K562 (cell line): ENCODE results near the gene PRSS27. TPM values are rescaled to one million over a fixed set of nuclear protein-coding genes. Genes with fewer than 3 reads are reported as not detected.

Experiments used
- ATAC-seq: fragments of 200-7000 bp; cut with Tn5 transposase; 3 replicates; pipeline ENCODE4 v1.9.1; 2020; ENCODE audit warnings: moderate library complexity
- BruUV-seq: library from RNA; stranded (reverse); fragments of 400-500 nt; replicated peaks from 2 replicates; lab custom pipeline; 2021; lab: Mats Ljungman, UMichigan
- CTCF ChIA-PET: fragments of 300-600 bp; formaldehyde crosslinking; extraction: SDS; loops from one replicate; lab custom pipeline; 2021; ENCODE audit warnings: low intra/inter-chr PET ratio; lab: Yijun Ruan, JAX
- POLR2A ChIA-PET: fragments of 300-600, 350-650 bp; sonication (Branson Sonifier 250); formaldehyde crosslinking; extraction: SDS; loops from one replicate; lab custom pipeline; 2021; ENCODE audit warnings: antibody characterized with exemption, inconsistent platforms; lab: Yijun Ruan, JAX
- DNase-seq, 4 experiments: peaks; one replicate each; pipeline versions ENCODE4 v3.0.0 to v3.0.0-alpha.2; 2011 to 2018; ENCODE audit warnings: low spot score in 3 of 4, mixed read lengths in 3 of 4; ENCODE audit errors: extremely low read depth in 1 of 4
- FAIRE-seq: peaks from 2 replicates; lab custom pipeline; 2011; peaks lifted over from hg19 to GRCh38; lab: Jason Lieb, UNC
- H2AFZ ChIP-seq: 2 replicates; pipeline ENCODE4 v1.6.0; 2011; ENCODE audit warnings: low read depth, low read length, control low read depth, inconsistent platforms
- H3K27ac ChIP-seq: fragments of 200-600 bp; 3 replicates; pipeline ENCODE4 v1.8.0; 2011; ENCODE audit warnings: low read depth, mild to moderate bottlenecking, control low read depth, inconsistent platforms, low read length, moderate library complexity, mixed read lengths; ENCODE audit errors: extremely low read depth
- H3K27me3 ChIP-seq, 2 experiments: fragments of 300-600 bp in 1 of 2; 2 replicates in 1 of 2; 3 replicates in 1 of 2; pipeline versions ENCODE4 v1.6.0 to v1.8.0; 2011; ENCODE audit warnings: inconsistent platforms in 2 of 2, low read length in 2 of 2, mild to moderate bottlenecking in 1 of 2, mixed read lengths in 1 of 2, moderate library complexity in 1 of 2; ENCODE audit not compliant: control insufficient read depth in 2 of 2, insufficient read depth in 2 of 2
- H3K36me3 ChIP-seq: fragments of 300-600 bp; 3 replicates; pipeline ENCODE4 v1.8.0; 2011; ENCODE audit warnings: mild to moderate bottlenecking, low read length, inconsistent platforms; ENCODE audit not compliant: control insufficient read depth, insufficient read depth
- H3K4me1 ChIP-seq, 2 experiments: fragments of 200-600 bp in 1 of 2; replicated peaks in 1 of 2; 2 replicates in 1 of 2; 3 replicates in 1 of 2; pipeline versions ENCODE4 v1.5.1 to v1.8.0; 2011; ENCODE audit warnings: inconsistent platforms in 2 of 2, low read length in 2 of 2, mild to moderate bottlenecking in 1 of 2, mixed read lengths in 1 of 2, moderate library complexity in 1 of 2; ENCODE audit not compliant: control insufficient read depth in 2 of 2, insufficient read depth in 2 of 2
- H3K4me2 ChIP-seq: 2 replicates; pipeline ENCODE4 v1.6.1; 2011; ENCODE audit warnings: low read length, control low read depth, inconsistent platforms, mixed read lengths; ENCODE audit not compliant: insufficient read depth
- H3K4me3 ChIP-seq: fragments of 200-600 bp; sonication (generic), shearing (Covaris generic); 2 replicates; pipeline ENCODE4 v1.5.1; 2016; ENCODE audit warnings: control low read depth, inconsistent platforms
- H3K79me2 ChIP-seq: fragments of 200-600 bp; 3 replicates; pipeline ENCODE4 v1.8.0; 2011; ENCODE audit warnings: low read length, inconsistent platforms; ENCODE audit not compliant: control insufficient read depth, insufficient read depth
- H3K9ac ChIP-seq, 2 experiments: 2 replicates each; pipeline versions ENCODE4 v1.6.0 to v1.6.1; 2011; ENCODE audit warnings: low read depth in 2 of 2, low read length in 2 of 2, control low read depth in 1 of 2, inconsistent platforms in 1 of 2, mild to moderate bottlenecking in 1 of 2, mixed read lengths in 1 of 2; ENCODE audit not compliant: insufficient read depth in 1 of 2
- H3K9me1 ChIP-seq: one replicate; pipeline ENCODE4 v1.6.0; 2011; ENCODE audit warnings: inconsistent platforms, mild to moderate bottlenecking, low read length, moderate library complexity; ENCODE audit not compliant: control insufficient read depth, insufficient read depth
- H3K9me3 ChIP-seq: replicated peaks from 2 replicates; pipeline ENCODE4 v1.5.1; 2011; ENCODE audit warnings: low read depth, low read length, inconsistent platforms; ENCODE audit not compliant: control insufficient read depth, insufficient read depth
- H4K20me1 ChIP-seq: replicated peaks from 2 replicates; pipeline ENCODE4 v1.6.1; 2011; ENCODE audit warnings: low read length, inconsistent platforms, mixed read lengths; ENCODE audit not compliant: control insufficient read depth, insufficient read depth
- JUND ChIP-seq, 2 experiments: IDR thresholded peaks; 2 replicates in 1 of 2; 3 replicates in 1 of 2; pipeline ENCODE4 v1.6.1; 2011; ENCODE audit warnings: borderline replicate concordance in 2 of 2, low read depth in 2 of 2, low read length in 2 of 2, improper control_type of control experiment in 1 of 2, missing biosample characterization in 1 of 2, missing genetic modification characterization in 1 of 2, missing genetic modification reagents in 1 of 2
- LCOR ChIP-seq: sonication (generic); formaldehyde crosslinking; IDR thresholded peaks from 2 replicates; pipeline ENCODE4 v1.8.0; 2022; ENCODE audit warnings: mild to moderate bottlenecking, missing genetic modification reagents
- SRSF9 ChIP-seq: fragments of 200-400 bp; formaldehyde crosslinking; IDR thresholded peaks from 2 replicates; pipeline ENCODE4 v1.6.1; 2017; ENCODE audit warnings: low read depth, low read length, borderline replicate concordance
- TEAD2 ChIP-seq: fragments of 450-650 bp; IDR thresholded peaks from 2 replicates; pipeline ENCODE4 v1.6.1; 2016; ENCODE audit warnings: missing genetic modification characterization, control low read depth, missing compliant biosample characterization
- ZNF232 ChIP-seq: sonication (generic); formaldehyde crosslinking; IDR thresholded peaks from 2 replicates; pipeline ENCODE4 v1.8.0; 2022; ENCODE audit warnings: mild to moderate bottlenecking, missing genetic modification reagents
- WGBS: fragments of 100-300 bp; shearing (Covaris generic); methylation state at CpG from one replicate; pipeline ENCODE4 v1.1.6; 2016; ENCODE audit warnings: low coverage, mixed read lengths; ENCODE audit not compliant: insufficient coverage; ENCODE audit errors: missing lambda C conversion rate; 5-methylcytosine and 5-hydroxymethylcytosine counted together
- in situ Hi-C: fragments of 300-500 bp; cut with MboI; formaldehyde crosslinking; loops from 4 replicates; pipeline ENCODE4 v1.15.0; 2018; ENCODE audit warnings: inconsistent platforms, mixed read lengths
- intact Hi-C: fragments of 100-400 bp; cut with micrococcal nuclease; formaldehyde crosslinking; loops from 2 replicates; pipeline ENCODE4 v1.14.2; 2022
- polyA plus RNA-seq, 8 experiments: library from polyadenylated mRNA; depleted of rRNA in 4 of 8; stranded (reverse) in 5 of 8; unstranded in 3 of 8; fragments of >200 nt; fragmentation: Nextera tagmentation in 2 of 8; fragmentation: Illumina TruSeq in 1 of 8; extraction: Ambion mirVana in 2 of 8; extraction: Trizol in 1 of 8; gene quantifications; 2 replicates each; pipeline versions ENCODE4 v1.2.1 to v1.2.3, GENCODE V29; 2011 to 2014; ENCODE audit warnings: inconsistent platforms in 1 of 8, missing spikeins in 1 of 8
- total RNA-seq, 7 experiments: library from RNA; depleted of rRNA in 6 of 7; stranded (reverse); fragments of >200 nt in 6 of 7; fragmentation: Illumina TruSeq in 2 of 7; extraction: Trizol in 2 of 7; gene quantifications; 2 replicates each; pipeline versions ENCODE4 v1.2.1 to v1.2.3, GENCODE V29; 2011 to 2021; ENCODE audit warnings: low replicate concordance in 1 of 7

The PRSS27 gene
- total and polyA plus RNA-seq, 9 of the 15 experiments (the other 6 are each of a cell fraction or from before 2014, with no cell fraction given) = 0.09 to 0.20 (median 0.17) TPM; not detected in 5

DNA sequence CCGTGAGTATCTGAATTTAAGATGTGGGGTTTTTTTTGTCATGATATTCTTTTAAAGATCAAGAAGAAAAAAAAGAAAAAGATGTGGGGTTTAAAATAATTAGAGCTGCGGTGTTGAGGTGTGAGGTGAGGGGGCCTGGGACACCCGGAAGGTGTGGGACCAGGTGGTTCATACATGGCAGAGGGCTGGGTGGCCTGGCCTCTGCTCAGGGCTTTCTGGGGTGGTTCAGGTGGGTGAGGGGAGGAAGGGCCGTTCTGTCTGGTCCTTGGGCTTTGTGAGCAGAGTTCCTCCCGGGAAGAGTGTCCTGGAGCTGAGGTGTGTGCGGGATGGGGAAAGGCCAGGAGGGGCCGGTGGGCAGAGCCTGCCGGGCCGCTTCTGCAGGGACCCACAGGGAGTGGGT, 5.0 kb downstream of the PRSS27 start (continued):
- no peak for TF ChIP-seq ZNF232 (CRISPR knock-in tag)
- TF ChIP-seq LCOR (CRISPR knock-in tag) = no peak

DNA sequence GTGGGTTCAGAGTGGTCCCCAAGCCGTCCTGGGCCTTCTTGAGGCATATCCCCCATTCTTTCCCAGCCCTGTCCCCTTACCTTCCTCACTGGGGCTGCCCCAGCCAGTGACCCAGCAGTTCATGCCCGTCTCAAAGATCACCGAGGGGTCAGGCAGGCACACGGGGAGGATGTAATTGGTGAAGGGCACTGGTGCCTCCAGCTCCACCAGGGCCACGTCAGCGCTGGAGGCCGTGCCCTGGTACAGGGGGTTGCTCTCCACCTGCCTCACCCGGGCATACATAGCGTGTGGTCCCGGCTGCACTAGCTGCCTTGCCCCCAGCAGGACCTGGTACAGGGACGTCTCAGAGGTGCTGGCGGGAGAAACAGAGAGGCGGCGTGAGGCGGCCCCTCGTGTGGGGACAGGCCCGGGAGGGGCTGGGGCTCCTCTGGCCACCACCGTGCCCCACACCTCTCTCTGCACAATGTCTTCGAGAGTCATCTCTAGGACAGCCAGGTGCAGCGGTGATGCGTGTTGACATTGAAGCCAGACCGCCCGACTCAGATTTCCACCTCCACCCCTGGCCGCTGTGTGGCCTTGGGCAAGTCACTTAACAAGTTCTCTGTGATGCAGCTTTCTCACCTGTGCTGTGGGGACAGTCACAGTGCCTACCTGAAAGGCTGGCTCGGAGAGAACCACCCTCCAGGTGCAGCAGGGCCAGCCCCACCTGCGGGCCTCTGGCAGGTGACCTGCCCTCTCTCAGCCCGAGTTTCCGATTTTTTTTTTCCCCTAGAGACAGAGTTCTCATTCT, 5.8 kb downstream of the PRSS27 start:
- Histone ChIP-seq H3K9me3 (no peaks in the 10 kb centered on the region), H2AFZ (no peak overlapping the region), H3K4me1 (peaks cover 0 to 68% of the 10 kb centered on the region in 2 experiments; a peak in 2 of 5 replicates), H3K27me3 (peaks cover 19 to 35% of the 10 kb centered on the region in 2 experiments; a peak in 4 of 5 replicates), H4K20me1 (peaks cover 4% of the 10 kb centered on the region; the same call in 1 of the 2 replicates), H3K4me2 (no peak overlapping the region), H3K27ac (no peak overlapping the region), H3K9ac (peak overlapping the region in 1 of 2 experiments; percentile 35; a peak in 1 of 4 replicates), H3K9me1 (no peaks in the 10 kb centered on the region), H3K79me2 (no peaks in the 10 kb centered on the region), H3K36me3 (no peaks in the 10 kb centered on the region), H3K4me3 (no peak overlapping the region)
- no peak for ATAC-seq
- DNase-seq = no peak
- no peak for TF ChIP-seq TEAD2 (tag)
- no peak for TF ChIP-seq SRSF9
- TF ChIP-seq JUND (IDR thresholded peaks at IDR 0.05; ENCODE audit: borderline replicate concordance, low read depth, low read length) = no peak
- TF ChIP-seq JUND (tag; IDR thresholded peaks at IDR 0.05; ENCODE audit: borderline replicate concordance, low read depth, low read length) = no peak
- WGBS = 13% methylated on average over 27 of the region's 28 CpGs
- BruUV-seq = no TSS peak
- in situ Hi-C loops (no loop called here), intact Hi-C loops (no loop called here)
- CTCF ChIA-PET = no interaction called here
- POLR2A ChIA-PET = interaction anchor here (1.1 kb wide), 1 partner anchor 10 kb away, joined by 5 read pairs; no protein-coding TSS in a partner anchor
- no peak for FAIRE-seq
